Calu3 (cell line): ENCODE results near the gene CA12. TPM values are rescaled to one million over a fixed set of nuclear protein-coding genes. Genes with fewer than 3 reads are reported as not detected.
A peak's percentile ranks its signal among the peaks of the same experiment; 100 is the strongest.

Experiments
- BruUV-seq: library from RNA; stranded (reverse); fragments of 400-500 nt; replicated peaks from 2 replicates; lab custom pipeline; 2021; lab: Mats Ljungman, UMichigan
- CTCF ChIA-PET: fragments of 300-600 bp; sonication (Branson Sonifier 250); formaldehyde crosslinking; loops from one replicate; lab custom pipeline; 2022; ENCODE audit warnings: antibody characterized with exemption; lab: Charles Lee
- DNase-seq: peaks from one replicate; pipeline ENCODE4 v3.0.0; 2022
- H3K27ac Mint-ChIP-seq: one replicate; pipeline ENCODE4 v1.8.0; 2022; ENCODE audit warnings: mixed read lengths; ENCODE audit not compliant: unreplicated experiment
- H3K27me3 Mint-ChIP-seq: one replicate; pipeline ENCODE4 v1.8.0; 2022; ENCODE audit warnings: mixed read lengths; ENCODE audit not compliant: unreplicated experiment
- H3K36me3 Mint-ChIP-seq: one replicate; pipeline ENCODE4 v1.8.0; 2022; ENCODE audit warnings: mild to moderate bottlenecking, moderate library complexity, mixed read lengths; ENCODE audit not compliant: insufficient read depth, unreplicated experiment
- H3K4me1 Mint-ChIP-seq: one replicate; pipeline ENCODE4 v1.8.0; 2022; ENCODE audit warnings: mild to moderate bottlenecking, low read depth, mixed read lengths; ENCODE audit not compliant: unreplicated experiment
- H3K4me3 Mint-ChIP-seq: one replicate; pipeline ENCODE4 v1.8.0; 2022; ENCODE audit warnings: mild to moderate bottlenecking, low read depth, moderate library complexity, mixed read lengths; ENCODE audit not compliant: unreplicated experiment
- H3K9me3 Mint-ChIP-seq: one replicate; pipeline ENCODE4 v1.8.0; 2022; ENCODE audit warnings: low read depth, mixed read lengths; ENCODE audit not compliant: unreplicated experiment
- intact Hi-C: fragments of 100-400 bp; cut with micrococcal nuclease; formaldehyde crosslinking; loops from one replicate; pipeline ENCODE4 v1.10.0; 2022; ENCODE audit not compliant: unreplicated experiment
- total RNA-seq: library from RNA; stranded (reverse); gene quantifications from 2 replicates; pipeline ENCODE4 v1.2.3, GENCODE V29; 2022
- TF ChIP-seq, protein P1 (sequence below): fragments of 200-600 bp; IDR thresholded peaks from one replicate; pipeline ENCODE4 v1.8.0; 2022; ENCODE audit warnings: antibody characterized with exemption; ENCODE audit not compliant: unreplicated experiment

Gene CA12
- total RNA-seq, 1 experiment from 2014 or later, result 21.5 TPM

DNA sequence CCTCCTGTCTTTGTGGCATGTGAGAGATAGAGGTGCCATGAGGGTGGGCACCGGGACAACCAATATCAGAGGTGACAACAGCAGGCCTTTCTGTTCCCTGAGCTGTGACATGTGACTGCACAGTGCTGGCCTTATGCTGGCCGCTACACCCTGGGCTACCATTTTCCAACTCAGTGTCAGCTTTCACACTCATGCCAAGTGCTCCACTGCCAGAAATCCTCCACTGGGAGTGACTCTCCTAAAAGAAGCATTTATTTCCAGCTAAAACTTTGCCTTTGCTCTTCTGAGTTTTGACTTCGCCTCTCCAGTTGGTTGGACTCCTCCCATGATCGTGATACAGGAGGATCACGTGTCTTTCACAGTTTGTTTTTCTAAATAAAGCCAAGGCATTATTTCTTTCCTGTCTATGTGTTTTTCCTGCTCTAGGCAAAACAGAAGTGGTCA lies 31.4 kb downstream of the CA12 start:
- no TSS peak for BruUV-seq
- Mint-ChIP-seq H3K4me1 (peaks cover 59% of the 10 kb centered on the region), H3K27me3 (no peaks in the 10 kb centered on the region), H3K9me3 (no peaks in the 10 kb centered on the region), H3K4me3 (no peak overlapping the region), H3K36me3 (peaks cover 5% of the 10 kb centered on the region), H3K27ac (no peak overlapping the region)
- TF ChIP-seq, protein P1, sequence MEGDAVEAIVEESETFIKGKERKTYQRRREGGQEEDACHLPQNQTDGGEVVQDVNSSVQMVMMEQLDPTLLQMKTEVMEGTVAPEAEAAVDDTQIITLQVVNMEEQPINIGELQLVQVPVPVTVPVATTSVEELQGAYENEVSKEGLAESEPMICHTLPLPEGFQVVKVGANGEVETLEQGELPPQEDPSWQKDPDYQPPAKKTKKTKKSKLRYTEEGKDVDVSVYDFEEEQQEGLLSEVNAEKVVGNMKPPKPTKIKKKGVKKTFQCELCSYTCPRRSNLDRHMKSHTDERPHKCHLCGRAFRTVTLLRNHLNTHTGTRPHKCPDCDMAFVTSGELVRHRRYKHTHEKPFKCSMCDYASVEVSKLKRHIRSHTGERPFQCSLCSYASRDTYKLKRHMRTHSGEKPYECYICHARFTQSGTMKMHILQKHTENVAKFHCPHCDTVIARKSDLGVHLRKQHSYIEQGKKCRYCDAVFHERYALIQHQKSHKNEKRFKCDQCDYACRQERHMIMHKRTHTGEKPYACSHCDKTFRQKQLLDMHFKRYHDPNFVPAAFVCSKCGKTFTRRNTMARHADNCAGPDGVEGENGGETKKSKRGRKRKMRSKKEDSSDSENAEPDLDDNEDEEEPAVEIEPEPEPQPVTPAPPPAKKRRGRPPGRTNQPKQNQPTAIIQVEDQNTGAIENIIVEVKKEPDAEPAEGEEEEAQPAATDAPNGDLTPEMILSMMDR, result no peak
- CTCF ChIA-PET, result no interaction called here
- intact Hi-C loops, result no loop called here
- DNase-seq, result no peak

DNA sequence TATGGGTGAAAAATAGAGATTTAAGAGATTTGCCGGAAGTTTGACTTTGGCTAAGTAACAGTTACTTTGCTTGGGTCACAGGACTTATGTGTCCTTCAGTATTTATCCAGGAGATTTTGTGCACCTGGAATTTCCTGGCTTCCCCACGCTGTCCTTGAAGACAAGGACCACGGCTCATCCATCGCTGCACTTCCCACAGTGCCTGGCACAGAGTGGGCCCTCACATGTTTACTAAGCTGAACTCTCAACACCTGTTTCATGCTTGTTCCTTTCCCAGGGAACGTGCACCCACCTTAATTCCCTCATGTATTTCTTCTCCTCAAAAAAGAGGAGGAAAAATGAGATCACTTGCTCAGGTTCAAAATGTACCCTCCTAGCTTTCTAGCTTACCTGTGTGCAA lies 32.0 kb downstream of the CA12 start:
- Mint-ChIP-seq H3K27ac (no peak overlapping the region), H3K27me3 (no peaks in the 10 kb centered on the region), H3K9me3 (no peaks in the 10 kb centered on the region), H3K4me3 (no peak overlapping the region), H3K36me3 (peaks cover 5% of the 10 kb centered on the region), H3K4me1 (peaks cover 59% of the 10 kb centered on the region)
- CTCF ChIA-PET, result interaction anchor here (1.5 kb wide), 1 partner anchor 40 kb away, joined by 5 read pairs; no protein-coding TSS in a partner anchor
- TF ChIP-seq, protein P1, result no peak
- intact Hi-C loops, result no loop called here
- no peak for DNase-seq
- no TSS peak for BruUV-seq

DNA sequence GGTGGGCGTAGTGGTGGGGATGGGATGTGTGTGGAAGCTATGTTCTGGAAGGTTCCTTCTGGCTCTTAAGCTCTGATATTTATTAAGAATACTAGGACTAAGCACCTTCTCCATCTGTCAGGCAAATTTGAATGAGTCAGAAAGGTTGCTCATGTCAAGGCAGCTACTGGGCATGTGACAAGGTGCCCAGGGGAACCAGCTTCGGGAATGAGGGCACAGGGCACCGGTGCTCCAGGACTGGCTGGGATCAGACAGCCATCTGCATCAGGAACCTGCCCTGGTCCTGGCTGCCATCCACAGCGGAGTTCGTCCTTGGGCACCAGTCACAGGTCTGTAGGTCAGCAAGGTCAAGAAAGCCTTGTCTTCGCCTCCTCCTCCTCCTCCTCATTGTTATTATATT lies 32.5 kb downstream of the CA12 start:
- peaks cover 59% of the 10 kb centered on the region for H3K4me1 Mint-ChIP-seq
- DNase-seq, result no peak
- H3K27ac Mint-ChIP-seq, result no peak overlapping the region
- H3K27me3 Mint-ChIP-seq, result no peaks in the 10 kb centered on the region
- no peaks in the 10 kb centered on the region for H3K9me3 Mint-ChIP-seq
- no TSS peak for BruUV-seq
- H3K36me3 Mint-ChIP-seq, result peaks cover 5% of the 10 kb centered on the region
- TF ChIP-seq, protein P1, result no peak
- intact Hi-C loops, result no loop called here
- H3K4me3 Mint-ChIP-seq, result no peak overlapping the region
- CTCF ChIA-PET, result interaction anchor here (1.5 kb wide), 1 partner anchor 40 kb away, joined by 5 read pairs; no protein-coding TSS in a partner anchor

DNA sequence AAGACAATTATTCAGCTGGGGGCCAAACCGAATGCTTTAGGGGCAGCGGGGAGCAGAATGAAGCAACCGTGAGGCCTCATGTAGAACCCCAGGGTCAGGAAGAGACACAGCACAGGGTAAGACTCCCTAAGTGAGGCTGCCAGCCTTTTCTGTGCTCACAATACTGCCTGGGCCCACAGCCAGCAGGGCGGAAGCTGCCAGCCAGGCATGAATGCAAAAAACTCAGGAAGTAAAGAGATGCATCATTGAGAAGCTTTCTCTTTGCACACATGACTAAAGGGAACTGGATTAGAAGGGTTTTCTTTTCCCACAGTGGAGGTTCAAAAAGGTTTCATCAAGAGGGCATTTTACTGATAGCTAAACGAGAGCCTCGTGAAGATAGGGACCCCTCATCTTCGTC lies 33.3 kb downstream of the CA12 start:
- no peaks in the 10 kb centered on the region for H3K27me3 Mint-ChIP-seq
- no peaks in the 10 kb centered on the region for H3K9me3 Mint-ChIP-seq
- H3K4me3 Mint-ChIP-seq, result peak overlapping the region; percentile 22
- peaks cover 59% of the 10 kb centered on the region for H3K4me1 Mint-ChIP-seq
- peak overlapping the region; percentile 70 for H3K27ac Mint-ChIP-seq
- TF ChIP-seq, protein P1, result no peak
- peak; percentile 40 for DNase-seq
- no TSS peak for BruUV-seq
- CTCF ChIA-PET, result interaction anchor here (0.5 to 1.5 kb wide), 4 partner anchors 10 to 199 kb away, joined by 3 to 5 read pairs (median 3); no protein-coding TSS in a partner anchor
- intact Hi-C loops, result no loop called here
- no peaks in the 10 kb centered on the region for H3K36me3 Mint-ChIP-seq
